ENCODE data around the gene TXLNG. TPM values are rescaled to one million over a fixed set of nuclear protein-coding genes. Genes with fewer than 3 reads are reported as not detected.

Gene TXLNG
- total RNA-seq, 1 experiment from 2014 or later: 17.4 TPM

GRCh38 chrX:16873106-16873505 is 86.8 kb downstream of the TXLNG start:
- H3K9me3 ChIP-seq (ENCODE audit: insufficient read depth, low read depth): no peaks in the 10 kb centered on the region
- intact Hi-C loops (cut with micrococcal nuclease; ENCODE audit: unreplicated experiment): no loop called here
- H3K4me3 ChIP-seq: no peak overlapping the region
- BruUV-seq (replicated peaks): no TSS peak
- no peaks in the 10 kb centered on the region for H3K9me2 ChIP-seq (ENCODE audit: insufficient read depth)
- no peak overlapping the region for H3K4me2 ChIP-seq
- no peak overlapping the region for H3K27ac ChIP-seq
- no peak for DNase-seq
- no peaks in the 10 kb centered on the region for H3K36me3 ChIP-seq (ENCODE audit: low read depth)
- 0 out of 2 replicates have a peak, but pooled peaks cover 3% of the 10 kb centered on the region for H3F3A ChIP-seq (ENCODE audit: insufficient read depth, low read depth)
- peaks cover 9% of the 10 kb centered on the region for H4K20me1 ChIP-seq (ENCODE audit: insufficient read depth)
- H3K4me1 ChIP-seq (replicated peaks; ENCODE audit: insufficient read depth): peaks cover 18% of the 10 kb centered on the region
- ChIA-PET CTCF (interaction anchor here (0.7 kb wide), 1 partner anchor 17 kb away, joined by 3 read pairs; no protein-coding TSS in a partner anchor), POLR2A (ENCODE audit: unreplicated experiment) (no interaction called here)
- TF ChIP-seq CTCF (conservative IDR thresholded peaks at IDR 0.05) (no peak), EZH2 (IDR thresholded peaks at IDR 0.05; ENCODE audit: low read depth) (no peak)
- H3K27me3 ChIP-seq (ENCODE audit: insufficient read depth, low read depth): no peaks in the 10 kb centered on the region
- peaks cover 15% of the 10 kb centered on the region for H3K79me2 ChIP-seq (ENCODE audit: low read depth)
- no peak overlapping the region for H2AFZ ChIP-seq

DNA sequence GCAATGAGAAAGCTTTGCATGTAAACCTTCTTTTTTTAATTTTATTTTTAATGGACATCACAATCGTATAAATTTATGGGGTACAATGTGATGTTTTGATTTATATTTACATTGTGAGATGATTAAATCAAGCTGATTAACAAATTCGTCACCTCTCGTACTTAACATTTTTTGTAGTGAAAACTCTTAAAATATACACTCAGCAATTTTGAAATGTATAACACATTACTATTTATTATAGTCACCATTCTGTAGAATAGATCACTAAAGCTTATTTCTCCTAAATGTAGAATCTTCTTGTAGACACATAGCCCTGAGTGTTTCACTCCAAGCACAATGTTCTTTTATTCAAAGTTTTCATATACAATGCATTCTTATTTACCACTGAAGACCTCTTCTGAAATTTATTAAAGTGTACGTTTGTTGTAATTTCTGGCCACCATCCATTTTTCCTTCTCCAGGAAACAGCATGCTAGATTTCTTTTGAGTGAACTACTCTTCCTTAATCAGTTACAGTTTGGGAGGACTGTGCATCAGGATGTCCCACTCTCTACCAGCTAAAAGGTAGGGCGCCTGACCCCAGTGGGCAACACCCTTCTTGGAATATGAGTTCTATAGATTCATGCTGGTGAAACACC is 88.3 kb downstream of the TXLNG start:
- no peaks in the 10 kb centered on the region for H3K27me3 ChIP-seq (ENCODE audit: insufficient read depth, low read depth)
- no peak overlapping the region for H3K4me3 ChIP-seq
- POLR2A ChIA-PET (ENCODE audit: unreplicated experiment): interaction anchor here (0.7 kb wide), 1 partner anchor 155 kb away, joined by 5 read pairs; the partner anchor contains the start of gene SYAP1
- no peak overlapping the region for H3K4me2 ChIP-seq
- intact Hi-C loops (cut with micrococcal nuclease; ENCODE audit: unreplicated experiment): no loop called here
- DNase-seq: no peak
- H3K79me2 ChIP-seq (ENCODE audit: low read depth): no peaks in the 10 kb centered on the region; the same call in 1 of the 2 replicates
- no peak overlapping the region for H2AFZ ChIP-seq
- 0 out of 2 replicates have a peak, but pooled peaks cover 3% of the 10 kb centered on the region for H3F3A ChIP-seq (ENCODE audit: insufficient read depth, low read depth)
- H3K9me2 ChIP-seq (ENCODE audit: insufficient read depth): no peaks in the 10 kb centered on the region
- CTCF ChIA-PET: no interaction called here
- no peak overlapping the region for H3K27ac ChIP-seq
- no peaks in the 10 kb centered on the region for H3K9me3 ChIP-seq (ENCODE audit: insufficient read depth, low read depth)
- TF ChIP-seq EZH2 (IDR thresholded peaks at IDR 0.05; ENCODE audit: low read depth) (no peak), CTCF (conservative IDR thresholded peaks at IDR 0.05) (no peak)
- BruUV-seq (replicated peaks): no TSS peak
- H3K36me3 ChIP-seq (ENCODE audit: low read depth): no peaks in the 10 kb centered on the region
- H4K20me1 ChIP-seq (ENCODE audit: insufficient read depth): no peaks in the 10 kb centered on the region
- H3K4me1 ChIP-seq (replicated peaks; ENCODE audit: insufficient read depth): peaks cover 11% of the 10 kb centered on the region

DNA sequence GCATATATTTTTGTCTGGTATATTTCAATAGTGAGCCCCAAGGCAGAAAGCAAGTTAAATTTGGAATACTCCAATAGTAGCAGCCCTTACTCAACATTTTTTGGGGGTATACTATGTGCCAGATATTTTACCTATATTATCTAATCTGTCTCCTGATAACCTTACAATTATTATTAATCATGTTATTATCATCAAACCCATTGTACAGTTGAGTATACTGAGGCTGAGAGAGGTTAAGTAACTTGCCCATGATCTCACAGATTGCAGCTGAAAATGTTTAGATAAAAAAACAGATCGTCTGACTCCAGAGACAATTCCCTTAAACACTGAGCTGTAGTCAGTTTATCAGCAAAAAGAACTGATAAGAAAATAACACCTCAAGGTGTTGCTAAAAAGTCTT is 90.4 kb downstream of the TXLNG start:
- Histone ChIP-seq H3K27ac (no peak overlapping the region), H2AFZ (no peak overlapping the region), H3K4me2 (no peak overlapping the region), H3K4me1 (replicated peaks; ENCODE audit: insufficient read depth) (peaks cover 5% of the 10 kb centered on the region), H3F3A (ENCODE audit: insufficient read depth, low read depth) (no peaks in the 10 kb centered on the region), H3K9me3 (ENCODE audit: insufficient read depth, low read depth) (no peaks in the 10 kb centered on the region), H4K20me1 (ENCODE audit: insufficient read depth) (no peaks in the 10 kb centered on the region), H3K4me3 (no peak overlapping the region), H3K9me2 (ENCODE audit: insufficient read depth) (no peaks in the 10 kb centered on the region), H3K79me2 (ENCODE audit: low read depth) (no peaks in the 10 kb centered on the region), H3K36me3 (ENCODE audit: low read depth) (no peaks in the 10 kb centered on the region), H3K27me3 (ENCODE audit: insufficient read depth, low read depth) (no peaks in the 10 kb centered on the region)
- DNase-seq: no peak
- CTCF ChIA-PET: no interaction called here
- no TSS peak for BruUV-seq (replicated peaks)
- no peak for TF ChIP-seq EZH2 (IDR thresholded peaks at IDR 0.05; ENCODE audit: low read depth)
- TF ChIP-seq CTCF (conservative IDR thresholded peaks at IDR 0.05): no peak
- POLR2A ChIA-PET (ENCODE audit: unreplicated experiment): no interaction called here
- intact Hi-C loops (cut with micrococcal nuclease; ENCODE audit: unreplicated experiment): no loop called here
